ENCODE results near the gene CCDC12. TPM values are rescaled to one million over a fixed set of nuclear protein-coding genes. Genes with fewer than 3 reads are reported as not detected.

The CCDC12 gene
- total and polyA plus RNA-seq, 11 donors, result 27.1 to 120 (median 34.4) TPM

GRCh38 chr3:46950650-46951241, 25.8 kb downstream of the CCDC12 start:
- TF ChIP-seq POLR2A (IDR thresholded peaks at IDR 0.05), result no peak
- TF ChIP-seq CTCF (IDR thresholded peaks at IDR 0.05), result no peak
- intact Hi-C loops (cut with DNase I), result no loop called here
- WGBS, 4 donors, result 56 to 67% (median 65%) methylated on average over 7 of the region's 7 CpGs
- peaks cover 22 to 98% (median 86%) of the 10 kb centered on the region in 12 donors for H3K4me1 ChIP-seq
- no peaks in the 10 kb centered on the region for H3K27me3 ChIP-seq
- ATAC-seq (no peak), DNase-seq (no peak)
- H3K9me3 ChIP-seq, result no peaks in the 10 kb centered on the region
- H3K36me3 ChIP-seq, result peaks cover 0 to 6% (median 0%) of the 10 kb centered on the region in 9 donors
- peak overlapping the region in 10 of 12 donors; percentile 21 to 88 (median 78) for H3K27ac ChIP-seq
- H3K4me3 ChIP-seq, result no peak overlapping the region

- H3K27me3 ChIP-seq, result no peaks in the 10 kb centered on the region
- intact Hi-C loops (cut with DNase I), result no loop called here
- H3K27ac ChIP-seq, result peak overlapping the region in 9 of 12 donors; percentile 20 to 93 (median 83)
- 95 to 100% (median 98%) methylated on average over 2 of the region's 2 CpGs for WGBS, 4 donors
- TF ChIP-seq CTCF (IDR thresholded peaks at IDR 0.05) (no peak), POLR2A (IDR thresholded peaks at IDR 0.05) (no peak)
- no peak overlapping the region for H3K4me3 ChIP-seq
- H3K9me3 ChIP-seq, result no peaks in the 10 kb centered on the region
- H3K36me3 ChIP-seq, result peaks cover 0 to 6% (median 0%) of the 10 kb centered on the region in 9 donors
- DNase-seq (no peak), ATAC-seq (no peak)
- H3K4me1 ChIP-seq, result peaks cover 22 to 98% (median 82%) of the 10 kb centered on the region in 12 donors
These were observed 26.4 kb downstream of the CCDC12 start for GRCh38 chr3:46950177-46950576.

- no peaks in the 10 kb centered on the region for H3K9me3 ChIP-seq
- ATAC-seq (peak; percentile 14 to 50 (median 36)), DNase-seq (peak; percentile 55 to 80 (median 61))
- H3K27me3 ChIP-seq, result no peaks in the 10 kb centered on the region
- intact Hi-C loops (cut with DNase I), result loop anchor here in 2 of 10 donors (1.0 to 2.0 kb wide), 2 partner anchors 28 to 30 kb away; partner anchors contain the start of genes CCDC12 (in 1 of the 2) and NBEAL2 (in 1 of the 2)
- H3K4me3 ChIP-seq, result peak overlapping the region in 1 of 12 donors; percentile 6
- peak overlapping the region; percentile 35 to 93 (median 84) for H3K27ac ChIP-seq
- 24 to 37% (median 30%) methylated on average over 6 of the region's 6 CpGs for whole genome bisulfite sequencing, 4 donors
- H3K36me3 ChIP-seq, result peaks cover 0 to 6% (median 0%) of the 10 kb centered on the region in 9 donors
- H3K4me1 ChIP-seq, result peaks cover 22 to 98% (median 84%) of the 10 kb centered on the region in 12 donors
- TF ChIP-seq CTCF (IDR thresholded peaks at IDR 0.05), result no peak
- TF ChIP-seq POLR2A (IDR thresholded peaks at IDR 0.05), result no peak
These were observed 27.5 kb downstream of the CCDC12 start for GRCh38 chr3:46948830-46949671.
